Ovary (tissue), 3 donors: ENCODE measurements around the gene IRF9.

Experiments
- EP300 ChIP-seq: sonication (generic); formaldehyde crosslinking; IDR thresholded peaks from one replicate; pipeline ENCODE4 v1.6.1; 2017; ENCODE audit warnings: antibody characterized with exemption
- POLR2A ChIP-seq: fragments of 450-650 bp; IDR thresholded peaks from one replicate; pipeline ENCODE4 v1.6.1; 2017; ENCODE audit warnings: antibody characterized with exemption, mild to moderate bottlenecking, moderate library complexity
- TF ChIP-seq, protein P1 (sequence below), 3 donors: fragments of 450-650 bp in 2 of 3; fragments of 200-600 bp in 1 of 3; IDR thresholded peaks; one replicate each; pipeline versions ENCODE4 v1.5.1 to v1.8.0; 2016 to 2022; ENCODE audit warnings: antibody characterized with exemption in 3 of 3, mild to moderate bottlenecking in 1 of 3
- donor health status: DM: no; HTN: no; CAD: no.

DNA sequence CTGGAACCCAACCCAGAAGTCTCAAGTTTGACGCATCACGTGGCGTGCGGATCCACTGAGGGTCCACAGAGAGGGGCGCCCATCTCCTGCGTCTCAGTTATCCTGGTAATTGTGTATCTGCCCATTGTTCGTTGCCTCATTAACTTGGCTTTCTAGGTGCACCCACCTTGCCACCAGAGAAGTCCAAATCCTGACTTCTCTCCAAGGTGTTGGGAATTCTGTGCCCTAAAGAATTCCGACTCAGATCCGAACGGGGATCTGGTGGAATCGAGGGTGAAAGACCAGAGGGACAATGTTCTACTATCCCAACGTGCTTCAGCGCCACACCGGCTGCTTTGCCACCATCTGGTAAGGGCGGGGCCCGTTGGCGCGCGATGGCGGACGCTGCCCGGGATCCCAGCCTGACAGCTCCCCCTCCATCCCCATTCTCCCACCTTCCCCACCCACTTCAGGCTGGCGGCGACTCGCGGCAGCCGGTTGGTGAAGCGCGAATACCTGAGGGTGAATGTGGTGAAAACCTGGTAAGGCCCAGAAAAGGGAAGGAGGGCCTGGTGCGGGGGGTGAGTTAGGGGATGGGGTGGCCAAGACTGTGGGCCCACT lies 11.3 kb downstream of the IRF9 start:
- TF ChIP-seq, protein P1, sequence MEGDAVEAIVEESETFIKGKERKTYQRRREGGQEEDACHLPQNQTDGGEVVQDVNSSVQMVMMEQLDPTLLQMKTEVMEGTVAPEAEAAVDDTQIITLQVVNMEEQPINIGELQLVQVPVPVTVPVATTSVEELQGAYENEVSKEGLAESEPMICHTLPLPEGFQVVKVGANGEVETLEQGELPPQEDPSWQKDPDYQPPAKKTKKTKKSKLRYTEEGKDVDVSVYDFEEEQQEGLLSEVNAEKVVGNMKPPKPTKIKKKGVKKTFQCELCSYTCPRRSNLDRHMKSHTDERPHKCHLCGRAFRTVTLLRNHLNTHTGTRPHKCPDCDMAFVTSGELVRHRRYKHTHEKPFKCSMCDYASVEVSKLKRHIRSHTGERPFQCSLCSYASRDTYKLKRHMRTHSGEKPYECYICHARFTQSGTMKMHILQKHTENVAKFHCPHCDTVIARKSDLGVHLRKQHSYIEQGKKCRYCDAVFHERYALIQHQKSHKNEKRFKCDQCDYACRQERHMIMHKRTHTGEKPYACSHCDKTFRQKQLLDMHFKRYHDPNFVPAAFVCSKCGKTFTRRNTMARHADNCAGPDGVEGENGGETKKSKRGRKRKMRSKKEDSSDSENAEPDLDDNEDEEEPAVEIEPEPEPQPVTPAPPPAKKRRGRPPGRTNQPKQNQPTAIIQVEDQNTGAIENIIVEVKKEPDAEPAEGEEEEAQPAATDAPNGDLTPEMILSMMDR (IDR thresholded peaks at IDR 0.05) = no peak
- TF ChIP-seq EP300 = no peak
- no peak for TF ChIP-seq POLR2A
